HepG2 (cell line): ENCODE results near the gene KCNS1. TPM values are rescaled to one million over a fixed set of nuclear protein-coding genes. Genes with fewer than 3 reads are reported as not detected.

ENCODE experiments used
- ATAC-seq: fragments of 200-7000 bp; cut with Tn5 transposase; 3 replicates; pipeline ENCODE4 v1.9.1; 2020; ENCODE audit warnings: mild to moderate bottlenecking, moderate library complexity
- BruUV-seq: library from RNA; stranded (reverse); fragments of 400-500 nt; replicated peaks from 2 replicates; lab custom pipeline; 2021; lab: Mats Ljungman, UMichigan
- CTCF ChIA-PET: fragments of 300-600 bp; formaldehyde crosslinking; extraction: SDS; loops from one replicate; lab custom pipeline; 2021; ENCODE audit warnings: low total read pairs, inconsistent platforms, low intra/inter-chr PET ratio; lab: Yijun Ruan, JAX
- POLR2A ChIA-PET: fragments of 350-600 bp; sonication (Branson Sonifier 250); formaldehyde crosslinking; loops from one replicate; lab custom pipeline; 2020; ENCODE audit warnings: antibody characterized with exemption, inconsistent platforms; lab: Yijun Ruan, JAX
- DNase-seq: peaks from one replicate; pipeline ENCODE4 v3.0.0-alpha.2; 2015; ENCODE audit warnings: low spot score
- FAIRE-seq: peaks from 3 replicates; lab custom pipeline; 2011; peaks lifted over from hg19 to GRCh38; lab: Jason Lieb, UNC
- H2AFZ ChIP-seq: one replicate; pipeline ENCODE4 v1.6.1; 2011; ENCODE audit warnings: low read length, inconsistent platforms
- H3K27ac ChIP-seq: fragments of 300-600 bp; 3 replicates; pipeline ENCODE4 v1.8.0; 2011; ENCODE audit warnings: mixed run types, mild to moderate bottlenecking, mixed read lengths, low read length, inconsistent platforms; ENCODE audit not compliant: insufficient read depth; ENCODE audit errors: extremely low read length
- H3K27me3 ChIP-seq, 2 experiments: fragments of 200-600 bp in 1 of 2; 2 replicates in 1 of 2; 3 replicates in 1 of 2; pipeline versions ENCODE4 v1.6.0 to v1.8.0; 2011; ENCODE audit warnings: low read length in 2 of 2, mild to moderate bottlenecking in 2 of 2, moderate library complexity in 2 of 2, inconsistent platforms in 1 of 2; ENCODE audit not compliant: insufficient read depth in 2 of 2, control insufficient read depth in 1 of 2
- H3K36me3 ChIP-seq, 2 experiments: fragments of 200-600 bp in 1 of 2; replicated peaks in 1 of 2; 2 replicates in 1 of 2; 3 replicates in 1 of 2; pipeline versions ENCODE4 v1.5.1 to v1.8.0; 2011; ENCODE audit warnings: low read length in 2 of 2, inconsistent platforms in 1 of 2; ENCODE audit not compliant: insufficient read depth in 2 of 2, control insufficient read depth in 1 of 2
- H3K4me1 ChIP-seq: 2 replicates; pipeline ENCODE4 v1.5.1; 2012; ENCODE audit warnings: low read length, inconsistent platforms; ENCODE audit not compliant: insufficient read depth
- H3K4me2 ChIP-seq: 2 replicates; pipeline ENCODE4 v1.6.0; 2011; ENCODE audit warnings: low read depth, low read length, inconsistent platforms
- H3K4me3 ChIP-seq, 3 experiments: fragments of 200-600 bp in 1 of 3; sonication (generic), shearing (Covaris generic) in 1 of 3; replicated peaks in 1 of 3; 2 replicates each; pipeline ENCODE4 v1.5.1; 2011 to 2016; ENCODE audit warnings: low read length in 3 of 3, inconsistent platforms in 2 of 3, low read depth in 2 of 3, mild to moderate bottlenecking in 2 of 3, control low read depth in 1 of 3, mixed read lengths in 1 of 3; ENCODE audit not compliant: insufficient read depth in 1 of 3
- H3K79me2 ChIP-seq: one replicate; pipeline ENCODE4 v1.6.1; 2011; ENCODE audit warnings: low read length, inconsistent platforms; ENCODE audit not compliant: insufficient read depth
- H3K9ac ChIP-seq: 2 replicates; pipeline ENCODE4 v1.6.0; 2011; ENCODE audit warnings: mild to moderate bottlenecking, low read depth, low read length, inconsistent platforms; ENCODE audit not compliant: insufficient read depth
- H3K9me3 ChIP-seq: 2 replicates; pipeline ENCODE4 v1.5.1; 2012; ENCODE audit warnings: mild to moderate bottlenecking, low read length
- H4K20me1 ChIP-seq: 2 replicates; pipeline ENCODE4 v1.6.0; 2011; ENCODE audit warnings: inconsistent platforms, mild to moderate bottlenecking, low read length, moderate library complexity; ENCODE audit not compliant: insufficient read depth
- ATF1 ChIP-seq: IDR thresholded peaks from 2 replicates; pipeline ENCODE4 v1.6.1; 2016; ENCODE audit warnings: mild to moderate bottlenecking, control low read depth
- DNMT3B ChIP-seq: conservative IDR thresholded peaks from 2 replicates; pipeline ENCODE4 v1.6.1; 2016; ENCODE audit warnings: missing biosample characterization, control low read depth
- FOXK1 ChIP-seq: sonication (generic); formaldehyde crosslinking; IDR thresholded peaks from 2 replicates; pipeline ENCODE4 v1.4.0; 2020; ENCODE audit warnings: low read depth, missing genetic modification reagents, borderline replicate concordance
- FOXK2 ChIP-seq: fragments of 450-650 bp; IDR thresholded peaks from 2 replicates; pipeline ENCODE4 v1.6.1; 2016
- HNRNPH1 ChIP-seq: fragments of 200-400 bp; formaldehyde crosslinking; optimal IDR thresholded peaks from 2 replicates; pipeline ENCODE3; 2017; ENCODE audit warnings: mild to moderate bottlenecking, low read depth, low read length
- ISL2 ChIP-seq: sonication (generic); formaldehyde crosslinking; IDR thresholded peaks from 2 replicates; pipeline ENCODE4 v1.5.0; 2020; ENCODE audit warnings: missing genetic modification reagents
- KLF15 ChIP-seq: sonication (generic); formaldehyde crosslinking; IDR thresholded peaks from 2 replicates; pipeline ENCODE4 v1.8.1; 2023; ENCODE audit warnings: borderline replicate concordance, mild to moderate bottlenecking, inconsistent platforms, missing genetic modification reagents, mixed read lengths
- MIER2 ChIP-seq: IDR thresholded peaks from 2 replicates; pipeline ENCODE4 v1.6.1; 2016; ENCODE audit warnings: missing biosample characterization, missing genetic modification reagents
- MIXL1 ChIP-seq: IDR thresholded peaks from 2 replicates; pipeline ENCODE4 v1.6.1; 2016
- PLRG1 ChIP-seq: fragments of 450-650 bp; conservative IDR thresholded peaks from 2 replicates; pipeline ENCODE4 v1.6.1; 2016
- SIX4 ChIP-seq: sonication (generic); formaldehyde crosslinking; IDR thresholded peaks from 2 replicates; pipeline ENCODE4 v1.4.0; 2020; ENCODE audit warnings: missing genetic modification reagents
- SMARCE1 ChIP-seq: fragments of 450-650 bp; IDR thresholded peaks from 2 replicates; pipeline ENCODE4 v1.6.1; 2017; ENCODE audit warnings: borderline replicate concordance
- THYN1 ChIP-seq: sonication (generic); formaldehyde crosslinking; IDR thresholded peaks from 2 replicates; pipeline ENCODE4 v1.8.1; 2023; ENCODE audit warnings: low read depth, mild to moderate bottlenecking, moderate library complexity, missing genetic modification reagents, borderline replicate concordance
- ZNF441 ChIP-seq: sonication (generic); formaldehyde crosslinking; IDR thresholded peaks from 2 replicates; pipeline ENCODE4 v1.7.0; 2021; ENCODE audit warnings: missing genetic modification reagents, borderline replicate concordance
- ZNF550 ChIP-seq: sonication (generic); formaldehyde crosslinking; IDR thresholded peaks from 2 replicates; pipeline ENCODE4 v1.4.0; 2020; ENCODE audit warnings: mild to moderate bottlenecking, missing genetic modification reagents, borderline replicate concordance
- ZNF766 ChIP-seq: sonication (generic); formaldehyde crosslinking; IDR thresholded peaks from 2 replicates; pipeline ENCODE4 v1.5.0; 2020; ENCODE audit warnings: missing genetic modification reagents, borderline replicate concordance
- WGBS: methylation state at CpG from one replicate; pipeline ENCODE4 v1.1.6; 2017; ENCODE audit warnings: low lambda C conversion rate; 5-methylcytosine and 5-hydroxymethylcytosine counted together
- in situ Hi-C: cut with HindIII; loops from 2 replicates; pipeline ENCODE4 v1.10.0; 2017; ENCODE audit warnings: low pct_unique_long_range_greater_than_20kb; ENCODE audit not compliant: extremely low pct_ligation_motif_present
- intact Hi-C: fragments of 100-400 bp; cut with micrococcal nuclease; formaldehyde crosslinking; loops from one replicate; pipeline ENCODE4 v1.10.0; 2022; ENCODE audit not compliant: unreplicated experiment
- polyA plus RNA-seq, 8 experiments: library from polyadenylated mRNA; depleted of rRNA in 3 of 8; stranded (reverse) in 7 of 8; unstranded in 1 of 8; fragments of >200 nt; fragmentation: Illumina TruSeq in 4 of 8; extraction: Trizol in 4 of 8; gene quantifications; 2 replicates each; pipeline versions ENCODE4 v1.2.1 to v1.2.3, GENCODE V29; 2011 to 2016; ENCODE audit warnings: low read depth in 4 of 8, missing spikeins in 1 of 8, mixed read lengths in 1 of 8; ENCODE audit not compliant: insufficient read depth in 1 of 8
- total RNA-seq, 5 experiments: library from RNA; depleted of rRNA; stranded (reverse); fragments of >200 nt; fragmentation: Illumina TruSeq; extraction: Trizol; gene quantifications; 2 replicates each; pipeline ENCODE4 v1.2.3, GENCODE V29; 2016; ENCODE audit warnings: low read depth in 1 of 5
- TF ChIP-seq, protein P1 (sequence below): sonication (generic); formaldehyde crosslinking; IDR thresholded peaks from 2 replicates; pipeline ENCODE4 v1.8.0; 2022; ENCODE audit warnings: missing genetic modification reagents, mild to moderate bottlenecking, borderline replicate concordance

Gene KCNS1
- total and polyA plus RNA-seq, 2 of the 13 experiments (the other 11 are each of a cell fraction or from before 2014, with no cell fraction given): 0.03 TPM; not detected in 1

DNA sequence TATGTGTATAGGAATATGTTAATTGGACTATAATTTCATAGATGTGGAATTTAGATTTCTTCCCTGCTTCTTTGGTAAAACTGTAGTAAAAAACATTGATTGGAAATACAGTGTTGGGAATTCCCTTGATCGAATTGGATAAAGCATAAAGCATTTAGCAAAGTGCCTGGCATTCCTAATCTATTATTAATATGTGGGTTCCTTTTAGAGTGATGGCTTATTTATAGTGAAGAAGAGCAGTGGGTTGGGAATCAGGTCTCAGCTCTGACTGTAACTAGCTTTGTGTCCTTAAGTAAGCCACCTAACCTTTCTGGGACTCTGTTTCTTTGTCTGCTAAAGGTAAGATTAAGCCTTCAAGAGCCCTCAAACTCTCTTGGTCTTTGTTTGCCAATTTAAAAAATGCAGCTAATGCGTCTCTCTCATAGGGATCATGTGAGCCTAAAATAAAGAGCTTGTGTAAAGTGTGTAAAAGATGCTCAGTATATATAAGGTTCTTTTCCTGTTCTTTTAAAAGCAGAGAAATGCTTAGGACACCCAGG lies 53.3 kb downstream of the KCNS1 start:
- no peaks in the 10 kb centered on the region for H3K27me3 ChIP-seq
- FAIRE-seq (no peak), ATAC-seq (no peak), DNase-seq (no peak)
- no peaks in the 10 kb centered on the region for H3K9me3 ChIP-seq
- WGBS: 97% methylated on average over 2 of the region's 2 CpGs
- no TSS peak for BruUV-seq
- H3K79me2 ChIP-seq: no peaks in the 10 kb centered on the region
- no peak overlapping the region for H3K4me3 ChIP-seq
- H2AFZ ChIP-seq: no peak overlapping the region
- CTCF ChIA-PET: no interaction called here
- no peaks in the 10 kb centered on the region for H3K4me1 ChIP-seq
- in situ Hi-C loops (loop anchor here (10.0 kb wide), 1 partner anchor 47 kb away; no protein-coding TSS in a partner anchor), intact Hi-C loops (no loop called here)
- peaks cover 4% of the 10 kb centered on the region in 2 experiments; a peak in 3 of 5 replicates for H3K36me3 ChIP-seq
- no peak for TF ChIP-seq KLF15 (CRISPR knock-in tag)
- TF ChIP-seq, protein P1, sequence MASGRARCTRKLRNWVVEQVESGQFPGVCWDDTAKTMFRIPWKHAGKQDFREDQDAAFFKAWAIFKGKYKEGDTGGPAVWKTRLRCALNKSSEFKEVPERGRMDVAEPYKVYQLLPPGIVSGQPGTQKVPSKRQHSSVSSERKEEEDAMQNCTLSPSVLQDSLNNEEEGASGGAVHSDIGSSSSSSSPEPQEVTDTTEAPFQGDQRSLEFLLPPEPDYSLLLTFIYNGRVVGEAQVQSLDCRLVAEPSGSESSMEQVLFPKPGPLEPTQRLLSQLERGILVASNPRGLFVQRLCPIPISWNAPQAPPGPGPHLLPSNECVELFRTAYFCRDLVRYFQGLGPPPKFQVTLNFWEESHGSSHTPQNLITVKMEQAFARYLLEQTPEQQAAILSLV (CRISPR knock-in tag): no peak
- no peak for TF ChIP-seq ATF1 (CRISPR knock-in tag)
- no peak for TF ChIP-seq ZNF766
- H3K27ac ChIP-seq: no peak overlapping the region
- 0 out of 2 replicates have a peak, but pooled peaks cover 3% of the 10 kb centered on the region for H4K20me1 ChIP-seq
- no peak overlapping the region for H3K9ac ChIP-seq
- H3K4me2 ChIP-seq: no peak overlapping the region
- POLR2A ChIA-PET: no interaction called here

DNA sequence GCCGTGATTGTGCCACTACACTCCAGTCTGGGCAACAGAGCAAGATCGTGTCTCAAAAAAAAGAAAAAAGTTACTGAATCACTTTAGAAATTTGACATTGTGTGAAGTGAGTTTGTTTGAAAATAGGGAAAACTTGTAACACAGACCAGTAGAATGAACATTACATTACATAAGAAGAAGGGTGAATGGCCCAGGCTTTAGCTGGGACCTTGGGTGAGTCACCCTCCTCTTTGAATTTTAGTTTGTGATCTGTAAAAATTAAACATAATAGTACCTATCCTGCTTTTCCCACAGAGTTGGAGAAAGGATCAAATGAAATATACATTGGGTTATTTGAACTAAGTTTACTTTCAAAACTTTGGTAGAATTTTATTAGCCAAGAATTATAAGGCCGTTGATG lies 56.3 kb downstream of the KCNS1 start:
- in situ Hi-C loops: loop anchor here (10.0 kb wide), 1 partner anchor 50 kb away; no protein-coding TSS in a partner anchor
- CTCF ChIA-PET: interaction anchor here (1.1 to 4.3 kb wide), 5 partner anchors 48 to 246 kb away, joined by 3 to 47 read pairs (median 18); no protein-coding TSS in a partner anchor
- ATAC-seq: no peak

More for the DNA sequence above, 56.3 kb downstream of the KCNS1 start:
- FAIRE-seq: no peak
- no peak for DNase-seq
- Histone ChIP-seq H2AFZ (no peak overlapping the region), H4K20me1 (0 out of 2 replicates have a peak, but pooled peaks cover 3% of the 10 kb centered on the region), H3K9ac (no peak overlapping the region), H3K27ac (no peak overlapping the region), H3K36me3 (peaks cover 0 to 4% of the 10 kb centered on the region in 2 experiments; a peak in 2 of 5 replicates), H3K4me2 (no peak overlapping the region), H3K4me1 (no peaks in the 10 kb centered on the region), H3K4me3 (no peak overlapping the region), H3K27me3 (no peaks in the 10 kb centered on the region; a peak in 1 of 5 replicates), H3K9me3 (no peaks in the 10 kb centered on the region), H3K79me2 (no peaks in the 10 kb centered on the region)
- no TSS peak for BruUV-seq
- intact Hi-C loops: loop anchor here (1.0 kb wide), 3 partner anchors 51 to 247 kb away; no protein-coding TSS in a partner anchor
- 97% methylated on average over 3 of the region's 3 CpGs for WGBS
- POLR2A ChIA-PET: interaction anchor here (1.3 to 1.6 kb wide), 2 partner anchors 33 to 51 kb away, joined by 4 to 7 read pairs; no protein-coding TSS in a partner anchor
- TF ChIP-seq HNRNPH1 (no peak), MIXL1 (CRISPR knock-in tag) (no peak), PLRG1 (no peak), MIER2 (no peak), FOXK1 (no peak), ZNF441 (CRISPR knock-in tag) (no peak), SMARCE1 (no peak), ZNF550 (CRISPR knock-in tag) (no peak), ISL2 (CRISPR knock-in tag) (no peak), DNMT3B (no peak), SIX4 (CRISPR knock-in tag) (no peak), FOXK2 (no peak), THYN1 (CRISPR knock-in tag) (no peak)
- TF ChIP-seq, protein P1 (CRISPR knock-in tag): no peak
